Daoy (cell line): ENCODE data around the gene MYLK3. TPM values are rescaled to one million over a fixed set of nuclear protein-coding genes. Genes with fewer than 3 reads are reported as not detected.
"Not testable (repeated sequence)": the region's sequence is repeated elsewhere in the genome, so short reads cannot be mapped to it uniquely, and the experiment has no call there.

Source experiments
- DNase-seq: peaks from one replicate; pipeline ENCODE4 v3.0.0-alpha.2; 2015; ENCODE audit warnings: low read depth
- total RNA-seq: library from RNA; depleted of rRNA; stranded (reverse); fragments of >200 nt; shearing (Covaris generic); gene quantifications from 2 replicates; pipeline ENCODE4 v1.2.3, GENCODE V29; 2014; rRNA removed

MYLK3 gene
- total RNA-seq = 0.03 and 0.11 TPM in 2 replicates

- DNase-seq = no peak
Measured at GRCh38 chr16:46747777-46748651, at the start of gene MYLK3. TSS of gene MYLK3 (minus strand) at chr16:46748344. CDS start at chr16:46748193, 151 bp downstream.

GRCh38 chr16:46797501-46797900, 49.4 kb upstream of the MYLK3 start:
- DNase-seq = no peak

GRCh38 chr16:46796764-46797269, 48.7 kb upstream of the MYLK3 start:
- DNase-seq = no peak

- DNase-seq = no peak
Measured at GRCh38 chr16:46793841-46794240, 45.7 kb upstream of the MYLK3 start.

GRCh38 chr16:46790599-46791270, 42.6 kb upstream of the MYLK3 start:
- DNase-seq = no peak

GRCh38 chr16:46789499-46790414, 41.6 kb upstream of the MYLK3 start:
- DNase-seq = peak; percentile 71

GRCh38 chr16:46788891-46789474, 40.8 kb upstream of the MYLK3 start:
- DNase-seq = no peak

- DNase-seq = no peak
Measured at GRCh38 chr16:46787909-46788308, 39.8 kb upstream of the MYLK3 start.

- DNase-seq = no peak
Measured at GRCh38 chr16:46785076-46785845, 37.1 kb upstream of the MYLK3 start.

- DNase-seq = not testable (repeated sequence)
Measured at GRCh38 chr16:46784569-46784968, 36.4 kb upstream of the MYLK3 start.

- no peak for DNase-seq
Measured at GRCh38 chr16:46783800-46784199, 35.7 kb upstream of the MYLK3 start.

GRCh38 chr16:46782320-46782719, 34.2 kb upstream of the MYLK3 start:
- DNase-seq = no peak

GRCh38 chr16:46777804-46778203, 29.7 kb upstream of the MYLK3 start:
- DNase-seq = no peak

- no peak for DNase-seq
Measured at GRCh38 chr16:46775214-46775613, 27.1 kb upstream of the MYLK3 start.

GRCh38 chr16:46774743-46775177, 26.6 kb upstream of the MYLK3 start:
- DNase-seq = no peak

GRCh38 chr16:46772463-46772862, 24.3 kb upstream of the MYLK3 start:
- DNase-seq = no peak

GRCh38 chr16:46768809-46769208, 20.7 kb upstream of the MYLK3 start:
- DNase-seq = no peak

GRCh38 chr16:46765050-46765449, 16.9 kb upstream of the MYLK3 start:
- DNase-seq = peak; percentile 44

GRCh38 chr16:46763147-46763546, 15.0 kb upstream of the MYLK3 start:
- no peak for DNase-seq

- DNase-seq = no peak
Measured at GRCh38 chr16:46762583-46762982, 14.4 kb upstream of the MYLK3 start.
